ENCODE measurements around the gene PAM.

DNA sequence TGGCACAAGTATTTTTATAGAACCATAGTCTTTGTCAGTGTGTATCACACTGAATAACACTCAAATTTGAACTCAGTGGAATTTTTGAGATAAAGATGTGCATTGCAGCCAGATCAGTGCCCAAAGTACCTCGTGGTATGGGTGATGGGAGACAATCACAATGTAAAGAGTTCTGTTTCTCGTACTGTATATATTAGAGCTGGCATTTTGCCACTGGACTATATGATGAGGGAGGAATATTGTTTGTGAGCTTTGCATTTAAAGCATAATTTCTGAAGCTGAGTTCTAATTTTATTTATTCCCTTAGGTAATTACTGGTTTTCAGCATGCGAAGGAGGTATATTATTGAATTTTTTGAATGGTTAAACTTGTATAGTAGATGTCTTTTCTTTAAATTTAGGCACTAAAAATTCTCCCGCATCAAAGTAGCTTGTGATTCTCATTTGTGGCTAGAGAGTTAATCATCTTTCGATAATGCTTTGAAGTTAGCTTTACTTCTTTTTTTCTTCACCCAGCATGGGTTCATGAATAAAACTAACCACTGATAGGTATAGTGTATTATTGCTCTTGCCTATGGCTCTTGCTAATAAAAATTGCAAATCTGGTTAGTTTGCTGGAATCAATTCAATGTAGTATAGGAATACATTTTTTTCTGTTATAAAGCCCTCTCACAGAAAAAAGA lies 43.1 kb downstream of the PAM start:
- TF ChIP-seq CTCF (IDR thresholded peaks at IDR 0.05), result no peak
- TF ChIP-seq POLR2A (IDR thresholded peaks at IDR 0.05), result no peak
